ENCODE results near the gene PLEKHM3. TPM values are rescaled to one million over a fixed set of nuclear protein-coding genes. Genes with fewer than 3 reads are reported as not detected.

PLEKHM3 gene
- total RNA-seq, 2 donors from 2014 or later, result 14.0 to 15.2 TPM

GRCh38 chr2:207775473-207775872 lies 249.9 kb downstream of the PLEKHM3 start:
- no peaks in the 10 kb centered on the region for H3K9me3 ChIP-seq
- H3K4me1 ChIP-seq, result peaks cover 26% of the 10 kb centered on the region
- H3K4me3 ChIP-seq, result no peak overlapping the region
- no peaks in the 10 kb centered on the region for H3K36me3 ChIP-seq (replicated peaks in 1 of 2; ENCODE audit: insufficient read depth in 1 of 2, low read depth in 2 of 2)
- DNase-seq, result peak in 3 of 4 donors; percentile 39 to 64 (median 49)
- peak; percentile 66 for ATAC-seq
- intact Hi-C loops (cut with DNase I), result no loop called here
- no peak for TF ChIP-seq CTCF (IDR thresholded peaks at IDR 0.05)
- peak overlapping the region in 2 of 4 donors; percentile 4 to 40 for H3K27ac ChIP-seq
- H3K27me3 ChIP-seq, result no peaks in the 10 kb centered on the region
- 41 to 51% methylated on average over 3 of the region's 3 CpGs for WGBS, 2 donors

- Histone ChIP-seq H3K9me3 (no peaks in the 10 kb centered on the region), H3K27me3 (no peaks in the 10 kb centered on the region), H3K36me3 (replicated peaks in 1 of 2; ENCODE audit: insufficient read depth in 1 of 2, low read depth in 2 of 2) (no peaks in the 10 kb centered on the region), H3K4me3 (no peak overlapping the region), H3K27ac (no peak overlapping the region), H3K4me1 (peaks cover 38% of the 10 kb centered on the region)
- intact Hi-C loops (cut with DNase I), result no loop called here
- TF ChIP-seq CTCF (IDR thresholded peaks at IDR 0.05) (no peak), POLR2A (IDR thresholded peaks at IDR 0.05) (no peak)
- ATAC-seq (no peak), DNase-seq (no peak)
- 94% methylated on average over 12 to 13 of the region's 13 CpGs for WGBS, 2 donors
These were observed 252.5 kb downstream of the PLEKHM3 start for GRCh38 chr2:207772844-207773205.

GRCh38 chr2:207772081-207772843 lies 253.1 kb downstream of the PLEKHM3 start:
- ATAC-seq, result no peak
- intact Hi-C loops (cut with DNase I), result no loop called here
- TF ChIP-seq CTCF (IDR thresholded peaks at IDR 0.05) (no peak), POLR2A (IDR thresholded peaks at IDR 0.05) (no peak)
- H3K27me3 ChIP-seq, result no peaks in the 10 kb centered on the region
- no peaks in the 10 kb centered on the region for H3K9me3 ChIP-seq
- peak overlapping the region in 1 of 4 donors; percentile 25 for H3K27ac ChIP-seq
- H3K4me3 ChIP-seq, result no peak overlapping the region
- peaks cover 44% of the 10 kb centered on the region for H3K4me1 ChIP-seq
- 75 to 80% methylated on average over 13 of the region's 13 CpGs for WGBS, 2 donors
- DNase-seq, result no peak
- H3K36me3 ChIP-seq (replicated peaks in 1 of 2; ENCODE audit: insufficient read depth in 1 of 2, low read depth in 2 of 2), result no peaks in the 10 kb centered on the region

- no peaks in the 10 kb centered on the region for H3K27me3 ChIP-seq
- peaks cover 52% of the 10 kb centered on the region for H3K4me1 ChIP-seq
- no peaks in the 10 kb centered on the region for H3K36me3 ChIP-seq (replicated peaks in 1 of 2; ENCODE audit: insufficient read depth in 1 of 2, low read depth in 2 of 2)
- TF ChIP-seq POLR2A (IDR thresholded peaks at IDR 0.05) (no peak), CTCF (IDR thresholded peaks at IDR 0.05) (no peak)
- peak overlapping the region in 3 of 4 donors; percentile 7 to 95 (median 92) for H3K27ac ChIP-seq
- DNase-seq (no peak), ATAC-seq (no peak)
- 67 to 77% methylated on average over 14 of the region's 14 CpGs for whole genome bisulfite sequencing, 2 donors
- H3K9me3 ChIP-seq, result no peaks in the 10 kb centered on the region
- no peak overlapping the region for H3K4me3 ChIP-seq
- intact Hi-C loops (cut with DNase I), result no loop called here
These were observed 253.9 kb downstream of the PLEKHM3 start for GRCh38 chr2:207771421-207771820.

Small RNA genes lying within 50 kb of the gene (small RNA-seq; reads per million reads assigned to genes)
- gene RNA5SP116 (not detected), gene RNU6-360P (not detected)

Other genes with a start within 250 kb of the PLEKHM3 start
- gene CRYGD, start 99.0 kb upstream of the PLEKHM3 start, total RNA-seq, result not detected
- not detected for gene CRYGC, start 104.3 kb upstream of the PLEKHM3 start, total RNA-seq
- gene CRYGB, start 120.6 kb upstream of the PLEKHM3 start, total RNA-seq, result not detected
- not detected for gene CRYGA, start 138.1 kb upstream of the PLEKHM3 start, total RNA-seq
- not detected for gene C2orf80, start 164.5 kb upstream of the PLEKHM3 start, total RNA-seq
- 10 to 100 TPM; 28.7 to 50.6 TPM for gene IDH1, start 229.5 kb upstream of the PLEKHM3 start, total RNA-seq
- gene PIKFYVE, start 240.7 kb upstream of the PLEKHM3 start, total RNA-seq, result 10 to 100 TPM; 23.9 to 27.7 TPM